ENCODE data around the gene BMP7.
A peak's percentile ranks its signal among the peaks of the same experiment; 100 is the strongest.

The BMP7 gene

DNA sequence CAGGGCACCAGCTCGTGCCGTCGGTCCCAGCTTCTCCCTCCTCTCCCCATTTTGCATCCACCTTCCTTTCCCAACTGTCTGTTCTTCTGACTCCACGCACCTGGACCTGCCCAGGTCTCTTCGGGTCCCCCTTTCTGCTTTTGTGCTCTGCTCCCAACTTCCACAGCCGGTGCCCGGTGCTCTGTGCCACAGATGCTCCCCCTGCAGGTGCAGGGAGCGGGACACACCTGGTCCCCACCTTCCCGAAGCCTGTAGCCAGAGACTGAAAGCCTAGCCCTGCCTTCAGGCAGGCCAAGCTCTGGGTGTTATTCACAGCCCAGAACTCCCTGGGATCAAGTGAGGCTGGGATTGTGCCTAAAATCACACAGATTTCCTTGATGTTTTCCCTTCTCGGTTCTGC is 24.6 kb upstream of the BMP7 start:
- Histone ChIP-seq H3K36me3 (no peaks in the 10 kb centered on the region), H3K4me3 (ENCODE audit: low read depth, low read length) (no peak overlapping the region), H3K27me3 (ENCODE audit: insufficient read depth, low read depth, severe bottlenecking) (peaks cover 66% of the 10 kb centered on the region), H3K9me3 (ENCODE audit: severe bottlenecking) (no peaks in the 10 kb centered on the region), H3K27ac (no peak overlapping the region)
- DNase-seq: no peak
- TF ChIP-seq, protein P1, sequence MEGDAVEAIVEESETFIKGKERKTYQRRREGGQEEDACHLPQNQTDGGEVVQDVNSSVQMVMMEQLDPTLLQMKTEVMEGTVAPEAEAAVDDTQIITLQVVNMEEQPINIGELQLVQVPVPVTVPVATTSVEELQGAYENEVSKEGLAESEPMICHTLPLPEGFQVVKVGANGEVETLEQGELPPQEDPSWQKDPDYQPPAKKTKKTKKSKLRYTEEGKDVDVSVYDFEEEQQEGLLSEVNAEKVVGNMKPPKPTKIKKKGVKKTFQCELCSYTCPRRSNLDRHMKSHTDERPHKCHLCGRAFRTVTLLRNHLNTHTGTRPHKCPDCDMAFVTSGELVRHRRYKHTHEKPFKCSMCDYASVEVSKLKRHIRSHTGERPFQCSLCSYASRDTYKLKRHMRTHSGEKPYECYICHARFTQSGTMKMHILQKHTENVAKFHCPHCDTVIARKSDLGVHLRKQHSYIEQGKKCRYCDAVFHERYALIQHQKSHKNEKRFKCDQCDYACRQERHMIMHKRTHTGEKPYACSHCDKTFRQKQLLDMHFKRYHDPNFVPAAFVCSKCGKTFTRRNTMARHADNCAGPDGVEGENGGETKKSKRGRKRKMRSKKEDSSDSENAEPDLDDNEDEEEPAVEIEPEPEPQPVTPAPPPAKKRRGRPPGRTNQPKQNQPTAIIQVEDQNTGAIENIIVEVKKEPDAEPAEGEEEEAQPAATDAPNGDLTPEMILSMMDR (IDR thresholded peaks at IDR 0.05; ENCODE audit: low read depth, low read length): 0 out of 2 replicates have a peak, but pooled peaks have one; percentile 27

DNA sequence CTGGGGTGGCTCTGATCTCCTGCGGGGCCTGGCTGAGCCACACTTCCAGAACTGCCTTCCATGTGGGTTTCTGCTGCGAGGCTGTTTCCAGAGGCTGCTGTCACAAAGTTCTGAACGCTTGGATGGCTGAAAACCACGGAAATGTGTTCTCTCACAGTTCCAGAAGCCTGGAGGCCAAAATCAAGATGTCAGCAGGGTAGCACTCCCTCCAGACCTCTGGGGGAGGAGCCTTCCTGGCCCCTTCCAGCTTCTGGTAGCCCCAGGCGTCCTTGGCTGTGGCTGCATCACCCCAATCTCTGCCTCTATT is 23.7 kb upstream of the BMP7 start:
- TF ChIP-seq, protein P1 (IDR thresholded peaks at IDR 0.05; ENCODE audit: low read depth, low read length): no peak
- Histone ChIP-seq H3K4me3 (ENCODE audit: low read depth, low read length) (no peak overlapping the region), H3K9me3 (ENCODE audit: severe bottlenecking) (no peaks in the 10 kb centered on the region), H3K27ac (no peak overlapping the region), H3K27me3 (ENCODE audit: insufficient read depth, low read depth, severe bottlenecking) (peaks cover 60% of the 10 kb centered on the region), H3K36me3 (no peaks in the 10 kb centered on the region)
- DNase-seq: no peak

DNA sequence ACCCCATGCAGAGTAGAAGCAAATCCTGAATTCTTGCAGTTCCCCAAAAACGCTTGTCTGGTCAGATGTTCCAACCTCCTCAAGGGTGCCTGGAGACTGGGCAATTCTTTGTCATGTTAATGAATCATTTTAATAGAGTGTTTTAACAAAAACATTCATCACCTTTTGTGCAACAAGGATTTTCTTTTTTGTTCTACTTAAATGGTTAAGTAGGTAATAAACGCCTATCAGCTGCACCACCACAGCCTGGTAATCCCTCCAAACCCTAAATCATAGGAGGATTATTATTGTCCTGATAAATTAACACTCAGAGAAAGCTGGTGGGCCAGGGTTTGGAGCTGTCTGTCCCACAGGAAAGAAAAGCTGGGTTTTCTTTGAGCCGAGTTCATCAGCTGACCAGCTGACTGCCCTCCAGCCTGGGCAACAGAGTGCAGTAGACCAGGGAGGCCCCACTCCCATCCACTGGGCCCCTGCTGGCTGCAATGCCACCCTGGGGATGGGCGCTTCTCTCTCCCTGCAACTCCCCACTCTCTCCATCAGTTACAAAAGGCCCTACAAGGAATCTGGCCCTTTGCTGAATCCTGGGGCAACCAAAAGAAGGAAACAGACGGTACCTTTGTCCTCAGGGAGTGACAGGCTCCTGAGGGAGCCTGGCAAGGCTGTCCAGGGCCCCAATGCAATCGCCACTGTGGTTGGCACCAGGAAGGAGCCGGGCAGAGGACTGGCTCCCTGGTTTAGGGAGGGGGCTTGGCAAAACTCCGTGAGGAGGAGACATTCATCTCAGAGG is 23.1 kb upstream of the BMP7 start:
- Histone ChIP-seq H3K27ac (no peak overlapping the region), H3K27me3 (ENCODE audit: insufficient read depth, low read depth, severe bottlenecking) (peaks cover 60% of the 10 kb centered on the region), H3K4me3 (ENCODE audit: low read depth, low read length) (no peak overlapping the region), H3K9me3 (ENCODE audit: severe bottlenecking) (no peaks in the 10 kb centered on the region), H3K36me3 (no peaks in the 10 kb centered on the region)
- TF ChIP-seq, protein P1 (IDR thresholded peaks at IDR 0.05; ENCODE audit: low read depth, low read length): no peak
- peak; percentile 10 for DNase-seq

DNA sequence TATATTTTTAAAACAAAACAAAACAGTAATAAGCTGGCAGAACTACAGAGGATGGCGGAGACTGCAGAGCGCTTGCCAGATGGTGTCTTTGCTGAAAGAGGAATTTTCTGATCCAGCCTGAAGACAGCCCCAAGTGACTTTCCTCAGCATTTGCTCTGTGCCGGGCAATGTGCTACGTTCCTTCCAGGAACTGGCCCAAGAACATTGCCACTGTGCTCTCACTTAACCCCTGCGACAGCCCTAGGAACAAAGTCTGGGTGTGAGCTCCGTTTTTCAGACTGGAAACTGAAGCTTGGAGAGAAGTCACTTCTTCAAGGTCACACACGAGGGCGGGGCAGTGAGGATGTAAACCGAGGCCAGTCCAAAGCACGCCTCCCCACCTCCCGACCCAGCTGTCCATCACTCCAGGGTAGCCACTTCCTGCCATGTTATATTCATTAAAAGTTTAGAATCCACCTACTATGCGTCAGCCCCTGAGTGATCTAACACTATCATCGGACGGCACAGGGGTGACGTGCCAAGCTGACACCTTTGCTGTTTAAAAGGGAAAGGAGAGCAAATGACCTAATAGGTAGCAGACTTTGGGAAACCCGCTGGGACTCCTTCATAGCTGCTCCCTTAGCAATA is 22.3 kb upstream of the BMP7 start:
- TF ChIP-seq, protein P1 (IDR thresholded peaks at IDR 0.05; ENCODE audit: low read depth, low read length): no peak
- DNase-seq: no peak
- Histone ChIP-seq H3K9me3 (ENCODE audit: severe bottlenecking) (no peaks in the 10 kb centered on the region), H3K27me3 (ENCODE audit: insufficient read depth, low read depth, severe bottlenecking) (peaks cover 65% of the 10 kb centered on the region), H3K4me3 (ENCODE audit: low read depth, low read length) (no peak overlapping the region), H3K36me3 (no peaks in the 10 kb centered on the region), H3K27ac (no peak overlapping the region)

DNA sequence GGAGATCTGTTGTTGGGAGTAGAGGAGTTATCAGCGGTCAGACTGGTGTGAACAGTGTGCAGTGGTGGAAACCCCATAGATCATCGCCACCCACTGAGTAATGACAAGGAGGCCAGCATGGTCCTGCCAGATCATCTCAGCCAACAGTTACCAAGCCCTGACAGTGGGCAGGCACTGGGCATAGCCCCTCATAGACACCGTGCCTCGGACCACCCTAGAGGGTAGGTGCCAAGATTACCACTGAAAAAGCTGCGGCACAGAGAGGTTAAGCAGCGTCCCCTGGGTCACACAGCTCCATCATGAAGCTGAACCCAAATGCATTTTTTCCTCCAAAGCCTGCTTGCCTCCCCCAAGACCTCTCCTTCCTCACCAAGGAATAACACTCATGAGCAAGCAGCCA is 21.5 kb upstream of the BMP7 start:
- Histone ChIP-seq H3K27ac (no peak overlapping the region), H3K27me3 (ENCODE audit: insufficient read depth, low read depth, severe bottlenecking) (peaks cover 64% of the 10 kb centered on the region), H3K9me3 (ENCODE audit: severe bottlenecking) (no peaks in the 10 kb centered on the region), H3K4me3 (ENCODE audit: low read depth, low read length) (no peak overlapping the region), H3K36me3 (no peaks in the 10 kb centered on the region)
- TF ChIP-seq, protein P1 (IDR thresholded peaks at IDR 0.05; ENCODE audit: low read depth, low read length): no peak
- DNase-seq: no peak

Data from WERI-Rb-1 (cell line).